ENCODE data around the gene KIF5B.
"Not testable (repeated sequence)": the region's sequence is repeated elsewhere in the genome, so short reads cannot be mapped to it uniquely, and the experiment has no call there.

The KIF5B gene

DNA sequence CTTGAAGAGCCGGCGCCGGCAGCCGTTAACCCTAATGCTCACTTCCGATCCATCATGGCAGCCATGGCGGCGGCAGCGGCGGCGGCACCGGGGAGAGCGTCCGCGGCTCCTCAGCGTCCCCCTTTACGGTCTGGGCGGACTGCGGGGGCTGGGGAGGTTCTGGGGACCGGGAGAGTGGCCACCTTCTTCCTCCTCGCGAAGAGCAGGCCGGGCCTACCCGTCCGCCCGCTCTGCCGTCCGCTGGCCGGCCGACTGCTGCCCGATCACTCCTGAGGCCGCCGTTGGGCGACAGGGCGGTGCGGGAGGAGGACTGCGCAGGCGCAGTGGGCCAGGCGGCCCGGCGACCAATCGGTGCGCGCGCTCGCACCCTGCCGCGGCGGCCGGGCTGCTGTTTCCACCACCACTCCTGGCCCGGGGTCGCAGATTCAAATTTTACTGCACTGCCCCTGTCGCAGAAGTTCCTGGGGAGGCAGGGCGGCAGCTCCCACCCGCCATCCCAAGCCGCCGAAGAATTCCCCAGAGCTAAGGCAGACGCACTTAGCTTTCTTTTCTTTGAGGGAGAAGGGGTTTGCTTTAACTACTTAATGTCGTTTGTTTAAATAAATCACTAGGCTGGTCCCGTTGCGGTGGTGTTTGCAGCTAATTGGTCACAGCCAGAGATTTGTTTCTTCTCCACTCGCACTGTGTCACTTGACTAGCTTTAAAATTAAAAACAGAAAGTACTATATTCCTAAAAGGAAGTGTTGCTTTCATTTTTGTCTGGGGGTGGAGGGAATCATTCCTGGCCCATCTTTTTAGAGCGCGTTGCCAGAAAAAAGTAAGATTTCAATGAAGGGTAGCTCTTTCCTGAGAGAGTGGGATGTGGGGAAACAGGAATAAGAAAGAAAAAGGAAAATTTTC lies at the start of gene KIF5B:
KIF5B (minus strand) TSS at position 290 of the 900 bp plus-strand sequence. CDS start 452 bp downstream, outside the sequence.
- peaks cover 39% of the 10 kb centered on the region for H3K4me1 Mint-ChIP-seq (ENCODE audit: low read depth)
- H3K27ac Mint-ChIP-seq = peak within 1 kb of the TSS; percentile 95

DNA sequence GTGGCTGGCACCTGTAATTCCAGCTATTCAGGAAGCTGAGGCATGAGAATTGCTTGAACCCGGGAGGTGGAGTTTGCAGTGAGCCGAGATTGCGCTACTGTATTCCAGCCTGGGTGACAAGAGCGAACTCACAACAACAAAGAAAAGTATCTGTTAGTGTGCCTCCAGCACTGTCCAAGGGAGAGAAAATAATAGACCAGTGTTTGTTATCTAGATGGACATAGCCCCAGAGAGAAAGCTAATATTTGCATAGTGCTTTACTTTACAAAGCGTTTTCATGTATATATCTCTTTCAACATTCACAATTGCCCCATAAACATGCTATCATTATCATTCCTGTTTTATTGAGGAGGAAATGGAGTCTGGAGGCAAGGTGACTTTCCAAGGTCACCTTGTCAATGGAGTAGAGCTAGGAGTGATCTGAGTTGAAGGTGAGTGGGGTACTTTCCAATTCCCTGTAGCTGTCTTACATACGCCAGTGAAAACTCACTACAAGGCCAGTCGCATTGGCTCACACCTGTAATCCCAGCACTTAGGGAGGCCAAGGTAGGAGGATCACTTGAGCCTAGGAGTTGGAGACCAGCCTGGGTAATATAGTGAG lies 49.7 kb upstream of the KIF5B start:
- Mint-ChIP-seq H3K36me3 (ENCODE audit: low read depth) (no peaks in the 10 kb centered on the region), H3K4me1 (ENCODE audit: low read depth) (no peaks in the 10 kb centered on the region), H3K27me3 (ENCODE audit: low read depth) (peaks cover 15% of the 10 kb centered on the region), H3K27ac (no peak overlapping the region), H3K4me3 (no peak overlapping the region), H3K9me3 (no peaks in the 10 kb centered on the region)

More for the DNA sequence above, at the start of gene KIF5B:
- Mint-ChIP-seq H3K4me3 (peak within 1 kb of the TSS; percentile 95), H3K36me3 (ENCODE audit: low read depth) (peaks cover 19% of the 10 kb centered on the region), H3K9me3 (no peaks in the 10 kb centered on the region), H3K27me3 (ENCODE audit: low read depth) (no peaks in the 10 kb centered on the region)

DNA sequence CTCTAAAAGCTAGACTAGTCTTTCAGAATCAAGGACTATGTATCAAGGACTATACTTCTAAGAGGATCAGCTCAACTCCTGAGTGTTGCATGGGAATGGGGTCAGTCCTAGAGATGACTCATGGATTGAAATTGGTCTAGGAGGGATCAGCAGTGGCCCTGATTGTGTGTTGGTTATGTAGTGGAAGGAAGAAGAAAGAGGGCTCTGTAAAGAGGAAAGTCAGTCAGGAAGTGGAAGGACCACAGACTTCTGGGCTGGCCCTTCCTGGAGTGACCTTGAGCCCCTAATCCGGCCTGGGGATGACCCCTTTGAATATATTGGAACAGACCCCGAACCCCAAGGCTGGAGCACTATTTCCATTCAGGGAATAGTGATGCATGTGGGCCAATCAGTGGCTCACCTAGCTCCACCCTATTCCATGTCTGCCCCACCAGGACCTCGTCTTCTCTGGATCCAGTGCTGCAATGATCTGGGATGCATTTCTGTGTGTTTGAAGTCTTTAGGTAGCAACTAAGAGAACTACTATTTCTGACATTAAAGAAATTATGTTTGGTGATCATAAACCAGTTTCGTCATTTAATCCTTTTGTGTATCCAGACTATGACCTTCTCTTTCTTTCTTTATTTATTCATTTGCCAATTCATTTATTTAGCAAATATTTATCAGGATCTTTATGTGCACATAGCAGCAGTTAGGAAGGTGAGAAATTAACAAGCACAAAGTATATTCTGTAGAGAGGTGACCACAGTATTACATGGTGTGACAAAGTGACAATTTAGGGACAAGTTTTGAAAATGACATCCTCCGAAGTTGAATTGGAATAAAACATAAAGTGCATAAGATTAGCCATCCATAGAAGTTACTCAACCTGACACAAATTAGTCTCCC lies 48.6 kb upstream of the KIF5B start:
- Mint-ChIP-seq H3K27me3 (ENCODE audit: low read depth) (peaks cover 15% of the 10 kb centered on the region), H3K4me3 (no peak overlapping the region), H3K4me1 (ENCODE audit: low read depth) (no peaks in the 10 kb centered on the region), H3K9me3 (no peaks in the 10 kb centered on the region), H3K36me3 (ENCODE audit: low read depth) (no peaks in the 10 kb centered on the region), H3K27ac (no peak overlapping the region)

DNA sequence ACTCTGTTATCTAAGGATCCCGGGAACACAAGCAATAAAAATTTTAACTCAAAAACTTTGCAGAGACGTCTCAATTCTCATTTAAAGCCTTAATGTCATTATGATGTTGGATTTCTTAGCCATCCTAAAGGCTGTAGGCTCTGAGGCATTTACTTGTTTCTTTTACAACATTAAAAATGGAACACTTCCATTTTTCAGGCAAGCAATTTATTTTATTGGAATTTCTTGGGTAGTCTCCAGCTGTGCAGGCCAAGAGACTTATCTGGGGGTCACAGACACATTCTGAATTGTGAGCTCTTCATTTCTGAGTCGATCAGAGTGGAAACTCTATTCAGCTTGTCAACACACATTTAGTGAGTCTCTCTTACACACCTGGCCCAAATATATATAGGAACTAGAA lies 48.0 kb upstream of the KIF5B start:
- Mint-ChIP-seq H3K27me3 (ENCODE audit: low read depth) (peaks cover 15% of the 10 kb centered on the region), H3K36me3 (ENCODE audit: low read depth) (no peaks in the 10 kb centered on the region), H3K27ac (no peak overlapping the region), H3K4me3 (no peak overlapping the region), H3K4me1 (ENCODE audit: low read depth) (no peaks in the 10 kb centered on the region), H3K9me3 (peaks cover 2% of the 10 kb centered on the region)

DNA sequence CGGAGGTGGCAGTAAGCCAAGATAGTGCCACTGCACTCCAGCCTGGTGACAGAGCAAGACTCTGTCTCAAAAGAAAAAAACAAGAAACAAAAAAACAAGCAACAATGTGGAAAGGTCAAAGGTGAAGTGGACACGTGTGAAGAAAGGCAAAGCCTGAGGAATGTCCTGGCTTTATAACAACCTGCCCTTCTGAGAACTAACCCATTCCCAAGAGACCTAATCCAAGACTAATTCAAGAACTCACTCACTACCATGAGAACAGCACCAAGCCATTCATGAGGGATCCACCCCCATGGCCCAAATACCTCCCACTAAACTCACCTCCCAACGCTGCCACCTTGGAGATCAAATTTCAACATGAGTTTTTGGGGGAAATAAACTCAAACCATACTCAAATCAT lies 47.5 kb upstream of the KIF5B start:
- Mint-ChIP-seq H3K4me1 (ENCODE audit: low read depth) (no peaks in the 10 kb centered on the region), H3K27me3 (ENCODE audit: low read depth) (peaks cover 15% of the 10 kb centered on the region), H3K4me3 (no peak overlapping the region), H3K27ac (no peak overlapping the region), H3K36me3 (ENCODE audit: low read depth) (no peaks in the 10 kb centered on the region), H3K9me3 (peaks cover 7% of the 10 kb centered on the region)

DNA sequence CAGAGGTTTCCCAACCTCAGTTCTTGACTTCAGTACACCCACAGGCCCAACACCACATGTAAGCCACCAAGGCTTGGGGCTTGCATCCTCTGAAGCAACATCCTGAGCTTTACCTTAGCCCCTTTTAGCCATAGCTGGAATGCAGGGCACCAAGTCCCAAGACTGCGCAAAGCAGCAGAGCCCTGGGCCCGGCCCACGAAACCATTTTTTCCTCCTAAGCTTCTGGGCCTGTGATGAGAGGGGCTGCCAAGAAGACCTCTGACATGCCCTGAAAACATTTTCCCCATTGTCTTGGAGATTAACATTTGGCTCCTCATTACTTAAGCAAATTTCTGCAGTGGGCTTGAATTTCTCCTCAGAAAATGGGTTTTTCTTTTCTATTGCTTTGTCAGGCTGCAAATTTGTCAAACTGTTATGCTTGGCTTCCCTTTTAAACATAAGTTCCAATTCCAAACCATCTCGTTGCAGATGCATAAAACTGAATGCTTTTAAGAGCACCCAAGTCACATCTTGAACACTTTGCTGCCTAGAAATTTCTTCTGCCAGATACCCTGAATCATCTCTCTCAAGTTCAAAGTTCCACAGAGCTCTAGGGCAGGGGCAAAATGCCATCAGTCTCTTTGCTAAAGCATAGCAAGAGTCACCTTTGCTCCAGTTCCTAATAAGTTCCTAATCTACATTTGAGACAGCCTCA lies 42.5 kb upstream of the KIF5B start:
- H3K27me3 Mint-ChIP-seq (ENCODE audit: low read depth) = peaks cover 28% of the 10 kb centered on the region
- not testable (repeated sequence) for H3K4me3 Mint-ChIP-seq; H3K36me3 Mint-ChIP-seq (ENCODE audit: low read depth); H3K27ac Mint-ChIP-seq; H3K4me1 Mint-ChIP-seq (ENCODE audit: low read depth)
- peaks cover 12% of the 10 kb centered on the region for H3K9me3 Mint-ChIP-seq

DNA sequence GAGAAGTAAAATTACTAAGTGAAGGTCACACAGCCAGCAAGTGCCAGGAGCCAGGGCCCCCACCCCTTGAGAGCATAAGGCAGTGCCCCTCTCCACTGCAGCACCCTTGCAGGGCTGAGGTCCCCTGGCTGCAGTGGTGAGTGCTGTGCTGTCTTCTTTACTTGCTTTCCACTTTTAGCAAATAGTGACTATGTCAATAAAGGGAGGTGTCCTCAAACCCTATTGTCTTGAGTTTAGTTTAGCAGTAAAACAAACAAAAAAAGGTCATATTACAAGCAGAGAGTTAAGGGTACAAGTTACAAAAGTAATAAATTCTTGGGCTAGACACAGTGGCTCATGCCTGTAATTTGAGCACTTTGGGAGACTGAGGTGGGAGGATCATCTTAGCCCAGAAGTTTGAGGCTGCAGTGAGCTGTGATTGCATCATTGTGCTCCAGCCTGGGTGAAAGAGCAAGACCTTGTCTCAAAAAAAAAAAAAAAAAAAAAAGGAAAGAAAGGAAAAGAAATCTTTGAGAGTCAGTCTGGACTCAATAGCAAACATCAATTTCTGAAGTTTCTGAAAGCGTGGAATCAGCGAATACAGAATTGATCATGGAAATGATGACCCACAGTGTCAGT lies 39.0 kb upstream of the KIF5B start:
- Mint-ChIP-seq H3K4me1 (ENCODE audit: low read depth) (no peaks in the 10 kb centered on the region), H3K36me3 (ENCODE audit: low read depth) (no peaks in the 10 kb centered on the region), H3K9me3 (peaks cover 12% of the 10 kb centered on the region), H3K27ac (no peak overlapping the region), H3K4me3 (no peak overlapping the region), H3K27me3 (ENCODE audit: low read depth) (peaks cover 27% of the 10 kb centered on the region)

DNA sequence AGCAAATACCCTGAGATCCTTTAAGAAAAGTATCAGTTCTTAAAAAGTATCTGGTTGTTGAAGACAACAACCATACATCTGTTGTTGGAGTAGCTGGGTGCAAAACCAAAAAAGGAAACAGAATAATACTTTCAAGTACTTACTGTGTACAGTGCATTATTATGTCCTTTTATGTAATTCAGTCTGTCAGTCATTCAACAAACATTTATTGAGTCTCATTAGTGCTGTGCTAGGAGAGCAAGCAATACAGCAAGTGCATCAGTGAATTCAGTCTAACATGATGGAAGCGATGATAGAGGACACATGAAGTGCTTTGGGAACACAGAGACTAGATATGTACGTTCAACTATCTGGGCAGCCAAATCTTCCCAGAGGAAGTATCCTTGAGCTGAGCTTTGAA lies 37.4 kb upstream of the KIF5B start:
- no peaks in the 10 kb centered on the region for H3K36me3 Mint-ChIP-seq (ENCODE audit: low read depth)
- H3K27ac Mint-ChIP-seq = no peak overlapping the region
- H3K4me3 Mint-ChIP-seq = no peak overlapping the region
- H3K27me3 Mint-ChIP-seq (ENCODE audit: low read depth) = peaks cover 38% of the 10 kb centered on the region
- H3K9me3 Mint-ChIP-seq = peaks cover 5% of the 10 kb centered on the region
- H3K4me1 Mint-ChIP-seq (ENCODE audit: low read depth) = no peaks in the 10 kb centered on the region

DNA sequence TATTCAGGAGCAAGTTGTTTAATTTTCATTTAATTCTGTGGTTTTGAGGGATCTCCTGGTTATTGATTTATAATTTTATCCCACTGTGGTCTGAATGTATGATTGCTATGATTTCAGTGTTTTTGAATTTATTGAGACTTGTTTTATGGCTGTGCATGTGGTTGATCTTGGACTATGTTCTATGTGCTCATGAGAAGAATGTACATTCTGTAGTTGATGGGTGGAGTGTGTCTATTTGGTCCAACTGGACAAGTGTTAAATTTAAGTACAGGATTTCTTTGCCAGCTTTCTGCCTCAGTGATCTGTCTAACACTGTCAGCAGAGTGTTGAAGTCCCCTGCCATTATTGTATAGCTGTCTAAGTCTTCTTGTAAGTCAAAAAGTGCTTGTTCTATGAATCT lies 34.8 kb upstream of the KIF5B start:
- Mint-ChIP-seq H3K9me3 (no peaks in the 10 kb centered on the region), H3K4me1 (ENCODE audit: low read depth) (no peaks in the 10 kb centered on the region), H3K36me3 (ENCODE audit: low read depth) (no peaks in the 10 kb centered on the region), H3K4me3 (no peak overlapping the region), H3K27me3 (ENCODE audit: low read depth) (peaks cover 35% of the 10 kb centered on the region), H3K27ac (no peak overlapping the region)

DNA sequence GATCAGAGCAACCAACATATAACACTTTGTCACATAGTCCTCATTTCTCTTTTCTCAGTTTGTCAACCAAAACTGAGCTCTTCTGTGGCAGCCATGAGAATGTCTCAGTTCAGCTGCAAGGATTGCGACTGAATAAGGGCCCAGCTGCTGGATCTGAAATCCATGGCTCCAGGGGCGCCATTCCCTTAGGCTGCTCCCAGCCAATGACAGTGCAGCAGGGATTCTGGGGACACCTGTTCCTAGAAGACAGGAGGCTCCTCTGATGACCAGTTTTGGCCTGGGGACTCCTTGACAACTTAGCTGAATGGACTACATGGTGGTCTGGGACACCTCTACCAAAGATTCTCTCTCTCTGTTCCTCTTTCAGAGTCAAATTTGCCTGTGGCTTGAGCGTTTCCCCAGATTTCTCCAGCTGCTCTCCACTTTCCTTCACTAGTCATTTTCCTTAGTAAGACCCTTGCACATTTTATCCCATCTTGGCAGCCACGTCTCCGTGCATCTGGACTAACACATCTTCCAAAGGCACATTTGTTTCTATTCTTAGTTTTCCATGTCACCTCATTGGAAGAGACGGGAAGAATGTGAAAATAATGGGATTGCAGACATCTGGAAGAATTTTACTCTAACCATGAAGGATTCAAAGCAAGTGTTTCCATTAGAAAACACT lies 28.1 kb upstream of the KIF5B start:
- no peaks in the 10 kb centered on the region for H3K9me3 Mint-ChIP-seq
- H3K4me1 Mint-ChIP-seq (ENCODE audit: low read depth) = no peaks in the 10 kb centered on the region
- H3K4me3 Mint-ChIP-seq = no peak overlapping the region
- no peak overlapping the region for H3K27ac Mint-ChIP-seq
- H3K27me3 Mint-ChIP-seq (ENCODE audit: low read depth) = peaks cover 21% of the 10 kb centered on the region
- H3K36me3 Mint-ChIP-seq (ENCODE audit: low read depth) = no peaks in the 10 kb centered on the region

DNA sequence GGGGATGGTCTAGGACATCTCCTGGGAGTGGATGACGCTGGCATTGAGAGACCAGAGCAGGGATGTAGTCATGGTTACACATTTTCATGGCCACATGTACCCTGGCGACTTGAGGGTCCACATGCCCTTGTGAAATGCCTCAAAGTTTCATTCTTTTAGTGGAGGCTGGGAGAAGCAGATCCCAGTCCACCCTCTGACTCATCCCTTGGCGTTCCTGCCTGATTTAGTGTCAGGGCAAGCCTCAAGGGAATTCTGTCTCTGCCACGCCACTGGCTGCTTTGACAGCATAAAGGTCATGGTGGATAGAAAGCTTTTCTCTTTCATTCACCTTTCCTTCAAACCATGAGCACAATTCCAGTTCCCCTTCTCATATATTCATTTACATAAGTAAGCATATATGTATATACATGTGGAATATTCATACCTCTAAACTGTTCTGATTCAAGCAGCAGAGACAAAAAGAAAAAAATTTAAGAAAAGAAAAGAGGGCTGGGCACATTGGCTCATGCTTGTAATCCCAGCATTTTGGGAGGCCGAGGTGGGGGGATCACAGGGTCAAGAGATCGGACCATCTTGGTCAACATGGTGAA lies 21.8 kb upstream of the KIF5B start:
- Mint-ChIP-seq H3K4me1 (ENCODE audit: low read depth) (no peaks in the 10 kb centered on the region), H3K36me3 (ENCODE audit: low read depth) (no peaks in the 10 kb centered on the region), H3K4me3 (no peak overlapping the region), H3K27me3 (ENCODE audit: low read depth) (peaks cover 21% of the 10 kb centered on the region), H3K9me3 (no peaks in the 10 kb centered on the region), H3K27ac (no peak overlapping the region)

DNA sequence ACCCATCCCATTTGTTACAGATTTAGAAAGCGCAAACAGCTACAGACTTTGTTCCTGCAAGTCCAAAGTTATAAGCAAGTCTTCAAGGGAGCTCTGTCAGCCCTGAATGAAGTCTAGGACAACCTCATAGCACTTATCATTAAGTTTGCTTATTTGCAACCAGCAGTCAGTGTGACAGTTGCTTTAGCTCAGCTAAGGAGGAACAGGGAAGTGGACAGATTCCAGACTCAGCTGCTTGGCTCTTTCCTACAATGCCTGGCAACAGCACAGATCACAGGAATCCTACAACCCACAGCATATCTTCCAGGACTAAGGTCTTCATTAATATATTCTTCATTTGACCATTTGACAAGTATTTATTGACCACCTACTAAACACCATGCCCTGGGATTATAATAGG lies 17.4 kb upstream of the KIF5B start:
- H3K9me3 Mint-ChIP-seq = no peaks in the 10 kb centered on the region
- H3K4me1 Mint-ChIP-seq (ENCODE audit: low read depth) = no peaks in the 10 kb centered on the region
- H3K27ac Mint-ChIP-seq = no peak overlapping the region
- H3K27me3 Mint-ChIP-seq (ENCODE audit: low read depth) = peaks cover 20% of the 10 kb centered on the region
- H3K36me3 Mint-ChIP-seq (ENCODE audit: low read depth) = no peaks in the 10 kb centered on the region
- H3K4me3 Mint-ChIP-seq = no peak overlapping the region

DNA sequence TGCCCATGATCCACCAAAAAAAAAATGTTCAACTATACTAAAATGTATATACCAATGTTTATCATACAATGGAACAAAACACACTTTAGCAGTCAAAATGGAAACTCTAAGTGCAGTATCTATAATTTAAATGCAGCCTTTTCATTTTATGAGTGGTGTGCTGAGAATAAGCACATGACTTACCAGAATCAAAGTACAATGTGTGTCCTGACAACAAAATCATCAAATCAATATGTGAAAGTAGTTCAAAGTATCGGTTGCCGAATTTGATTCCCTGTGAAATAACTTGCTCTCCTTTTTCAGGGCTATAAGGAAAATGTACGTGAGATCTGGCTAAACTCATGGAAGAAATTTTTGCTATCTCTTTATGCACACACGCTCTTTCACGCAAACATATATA lies 16.9 kb upstream of the KIF5B start:
- Mint-ChIP-seq H3K36me3 (ENCODE audit: low read depth) (no peaks in the 10 kb centered on the region), H3K27me3 (ENCODE audit: low read depth) (peaks cover 20% of the 10 kb centered on the region), H3K9me3 (no peaks in the 10 kb centered on the region), H3K4me3 (no peak overlapping the region), H3K4me1 (ENCODE audit: low read depth) (no peaks in the 10 kb centered on the region), H3K27ac (no peak overlapping the region)
